Medulla oblongata (tissue), 1 donor: ENCODE data around the gene KIAA0040.
A peak's percentile ranks its signal among the peaks of the same experiment; 100 is the strongest.

Experiments
- DNase-seq: peaks from one replicate; pipeline ENCODE4 v3.0.0-alpha.2; 2015; ENCODE audit errors: extremely low spot score

KIAA0040 gene

GRCh38 chr1:175192630-175193526, at the start of gene KIAA0040:
Gene KIAA0040, minus strand, starts transcription at chr1:175192776. Its CDS starts 31,763 bp downstream, at chr1:175161013.
- peak; percentile 18 for DNase-seq

GRCh38 chr1:175237389-175237788, 44.8 kb upstream of the KIAA0040 start:
- DNase-seq = no peak

GRCh38 chr1:175234639-175235038, 42.1 kb upstream of the KIAA0040 start:
- no peak for DNase-seq

- no peak for DNase-seq
Observed at GRCh38 chr1:175232335-175232734, 39.8 kb upstream of the KIAA0040 start.

- DNase-seq = no peak
Observed at GRCh38 chr1:175225805-175226129, 33.2 kb upstream of the KIAA0040 start.

GRCh38 chr1:175222296-175222938, 29.8 kb upstream of the KIAA0040 start:
- no peak for DNase-seq

GRCh38 chr1:175221557-175222175, 29.1 kb upstream of the KIAA0040 start:
- DNase-seq = no peak

GRCh38 chr1:175220853-175221556, 28.4 kb upstream of the KIAA0040 start:
- no peak for DNase-seq

GRCh38 chr1:175219774-175220173, 27.2 kb upstream of the KIAA0040 start:
- DNase-seq = no peak

- DNase-seq = no peak
Observed at GRCh38 chr1:175218786-175219434, 26.3 kb upstream of the KIAA0040 start.

GRCh38 chr1:175217721-175218531, 25.4 kb upstream of the KIAA0040 start:
- no peak for DNase-seq

- no peak for DNase-seq
Observed at GRCh38 chr1:175216444-175216843, 23.9 kb upstream of the KIAA0040 start.

GRCh38 chr1:175211656-175212055, 19.1 kb upstream of the KIAA0040 start:
- DNase-seq = no peak

GRCh38 chr1:175210744-175211143, 18.2 kb upstream of the KIAA0040 start:
- no peak for DNase-seq

- no peak for DNase-seq
Observed at GRCh38 chr1:175209493-175209921, 16.9 kb upstream of the KIAA0040 start.

- no peak for DNase-seq
Observed at GRCh38 chr1:175208773-175209492, 16.4 kb upstream of the KIAA0040 start.

GRCh38 chr1:175207971-175208370, 15.4 kb upstream of the KIAA0040 start:
- no peak for DNase-seq

GRCh38 chr1:175206687-175207086, 14.1 kb upstream of the KIAA0040 start:
- no peak for DNase-seq

- peak; percentile 30 for DNase-seq
Observed at GRCh38 chr1:175204330-175204729, 11.8 kb upstream of the KIAA0040 start.

- DNase-seq = no peak
Observed at GRCh38 chr1:175203570-175204068, 11.0 kb upstream of the KIAA0040 start.
